Measurements from ENCODE around the gene MAPKAP1.

DNA sequence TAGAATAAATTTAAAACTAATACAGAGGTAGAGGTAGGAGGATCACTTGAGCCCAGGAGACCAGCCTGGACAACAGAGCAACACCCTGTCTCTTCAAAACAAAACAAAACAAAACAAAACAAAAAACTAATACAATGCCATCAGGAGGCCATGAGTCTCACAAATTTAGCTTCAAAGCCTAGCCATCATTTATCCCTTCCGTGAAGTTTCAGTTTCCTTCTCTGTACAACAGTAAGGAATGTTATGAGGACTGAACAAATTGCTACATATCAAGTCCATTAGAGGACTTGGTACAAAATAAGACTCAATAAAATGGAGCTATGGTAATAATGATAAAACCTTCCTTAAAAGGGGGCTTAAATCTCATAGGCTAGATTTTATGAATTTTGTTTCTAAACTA is 60.8 kb downstream of the MAPKAP1 start:
- no peak for TF ChIP-seq EZH2 (IDR thresholded peaks at IDR 0.05; ENCODE audit: borderline replicate concordance, insufficient read depth, low read length, poor library complexity, severe bottlenecking)
- TF ChIP-seq POLR2AphosphoS5 (IDR thresholded peaks at IDR 0.05), result no peak
- TF ChIP-seq EP300 (conservative IDR thresholded peaks at IDR 0.05; ENCODE audit: poor library complexity, severe bottlenecking), result no peak
- TF ChIP-seq, protein P1, sequence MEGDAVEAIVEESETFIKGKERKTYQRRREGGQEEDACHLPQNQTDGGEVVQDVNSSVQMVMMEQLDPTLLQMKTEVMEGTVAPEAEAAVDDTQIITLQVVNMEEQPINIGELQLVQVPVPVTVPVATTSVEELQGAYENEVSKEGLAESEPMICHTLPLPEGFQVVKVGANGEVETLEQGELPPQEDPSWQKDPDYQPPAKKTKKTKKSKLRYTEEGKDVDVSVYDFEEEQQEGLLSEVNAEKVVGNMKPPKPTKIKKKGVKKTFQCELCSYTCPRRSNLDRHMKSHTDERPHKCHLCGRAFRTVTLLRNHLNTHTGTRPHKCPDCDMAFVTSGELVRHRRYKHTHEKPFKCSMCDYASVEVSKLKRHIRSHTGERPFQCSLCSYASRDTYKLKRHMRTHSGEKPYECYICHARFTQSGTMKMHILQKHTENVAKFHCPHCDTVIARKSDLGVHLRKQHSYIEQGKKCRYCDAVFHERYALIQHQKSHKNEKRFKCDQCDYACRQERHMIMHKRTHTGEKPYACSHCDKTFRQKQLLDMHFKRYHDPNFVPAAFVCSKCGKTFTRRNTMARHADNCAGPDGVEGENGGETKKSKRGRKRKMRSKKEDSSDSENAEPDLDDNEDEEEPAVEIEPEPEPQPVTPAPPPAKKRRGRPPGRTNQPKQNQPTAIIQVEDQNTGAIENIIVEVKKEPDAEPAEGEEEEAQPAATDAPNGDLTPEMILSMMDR (IDR thresholded peaks at IDR 0.05; ENCODE audit: poor library complexity, severe bottlenecking), result no peak
- TF ChIP-seq RAD21 (conservative IDR thresholded peaks at IDR 0.05), result no peak
